ENCODE measurements around the gene SAXO2.
"Not testable (repeated sequence)": the region's sequence is repeated elsewhere in the genome, so short reads cannot be mapped to it uniquely, and the experiment has no call there.

SAXO2 gene

DNA sequence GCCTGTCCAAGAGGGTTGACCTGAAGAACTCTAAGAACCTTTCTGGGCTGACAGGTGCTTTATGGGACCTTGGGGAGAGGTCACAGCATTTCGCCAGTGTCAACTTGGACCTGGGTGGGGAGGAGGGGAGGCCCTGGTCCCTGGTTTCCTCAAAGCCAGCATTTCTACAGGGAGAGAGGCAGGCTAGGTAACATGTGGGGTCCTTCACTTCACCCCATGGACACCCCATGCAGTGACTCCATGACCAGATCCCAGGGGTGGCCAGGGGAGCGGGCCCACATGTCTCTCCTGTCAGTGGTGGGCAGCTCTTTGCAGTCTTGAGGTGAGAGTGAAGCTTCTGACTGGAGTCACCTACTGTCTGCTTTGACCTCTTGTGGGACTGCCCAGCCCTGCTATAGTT, 50.8 kb downstream of the SAXO2 start:
- in situ Hi-C loops (cut with HindIII; ENCODE audit: low sequenced_read_pairs) = no loop called here

DNA sequence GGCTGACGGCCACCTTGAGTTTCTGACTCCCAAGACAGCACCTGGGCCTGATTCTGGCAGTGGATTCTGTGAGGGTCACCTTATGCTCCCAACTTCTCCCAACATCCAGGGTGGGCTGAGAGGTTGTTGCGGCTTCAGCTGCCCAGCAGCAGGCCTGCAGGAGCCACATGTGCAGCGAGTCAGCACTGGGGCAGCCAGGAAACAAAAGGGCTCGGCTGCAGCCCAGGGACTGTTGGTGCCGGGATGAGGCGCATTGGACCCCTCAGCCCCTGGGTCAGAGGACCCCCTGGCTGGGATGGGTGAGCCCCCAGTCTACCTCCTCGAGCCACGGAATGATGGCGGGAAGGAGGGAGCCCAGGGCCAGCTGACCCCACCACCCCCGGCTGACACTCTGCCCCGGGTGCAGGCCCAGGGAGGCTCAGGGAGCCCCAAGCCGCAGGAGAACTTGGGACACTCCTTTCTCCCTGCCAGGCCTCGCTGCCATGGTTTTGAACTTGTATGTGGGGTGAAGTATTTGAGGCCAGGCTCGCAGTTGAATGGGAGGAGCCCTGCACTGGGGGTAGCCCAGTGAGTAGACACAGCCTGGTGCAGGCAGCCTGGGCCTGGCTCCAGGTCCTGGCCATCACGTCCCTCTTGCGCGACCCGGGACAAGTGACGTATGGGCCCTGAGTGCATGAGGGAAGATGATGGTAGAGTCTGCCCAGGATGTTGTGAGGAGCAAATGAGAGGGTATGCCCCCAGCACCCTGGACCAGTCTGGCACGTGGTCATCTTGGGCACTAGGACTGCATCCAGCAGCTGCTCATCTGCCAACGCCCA, 51.5 kb downstream of the SAXO2 start:
- in situ Hi-C loops (cut with HindIII; ENCODE audit: low sequenced_read_pairs) = not testable (repeated sequence)

DNA sequence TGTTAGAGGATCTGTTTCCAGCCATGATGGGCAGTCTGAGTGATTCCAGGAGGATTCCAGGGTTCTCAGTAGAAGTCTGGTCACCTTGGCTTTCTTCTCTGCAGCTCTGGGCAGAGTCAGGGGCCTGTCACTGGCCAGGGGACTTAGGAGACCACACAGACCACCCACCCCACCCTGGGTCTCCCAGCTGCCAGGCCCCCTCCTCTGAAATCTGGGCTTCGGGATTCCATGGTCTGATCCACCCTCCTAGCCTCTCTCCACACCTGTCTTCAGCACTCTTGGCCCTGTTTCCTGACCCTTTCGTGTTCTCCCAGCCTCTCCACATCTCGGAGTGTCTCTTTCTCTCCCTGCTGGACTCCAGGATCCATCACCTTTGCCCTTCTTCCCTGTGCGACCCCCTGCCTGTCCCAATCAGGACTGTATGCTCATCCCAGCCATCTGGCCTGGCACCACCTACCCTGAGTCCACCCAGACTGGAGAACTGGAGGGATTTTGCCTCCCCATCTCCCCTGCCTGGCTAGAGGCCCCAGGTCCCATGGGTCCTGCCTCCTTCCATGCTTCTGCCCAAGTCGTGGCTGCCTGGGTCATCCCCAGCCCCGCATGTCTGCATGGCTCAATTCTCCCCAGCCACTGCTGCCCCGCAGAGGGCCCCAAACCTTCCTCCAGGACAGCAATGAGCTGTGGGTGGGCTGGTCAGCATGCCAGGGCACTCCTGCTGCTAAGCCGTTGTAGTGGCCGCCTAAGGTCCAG, 52.3 kb downstream of the SAXO2 start:
- in situ Hi-C loops (cut with HindIII; ENCODE audit: low sequenced_read_pairs) = no loop called here

DNA sequence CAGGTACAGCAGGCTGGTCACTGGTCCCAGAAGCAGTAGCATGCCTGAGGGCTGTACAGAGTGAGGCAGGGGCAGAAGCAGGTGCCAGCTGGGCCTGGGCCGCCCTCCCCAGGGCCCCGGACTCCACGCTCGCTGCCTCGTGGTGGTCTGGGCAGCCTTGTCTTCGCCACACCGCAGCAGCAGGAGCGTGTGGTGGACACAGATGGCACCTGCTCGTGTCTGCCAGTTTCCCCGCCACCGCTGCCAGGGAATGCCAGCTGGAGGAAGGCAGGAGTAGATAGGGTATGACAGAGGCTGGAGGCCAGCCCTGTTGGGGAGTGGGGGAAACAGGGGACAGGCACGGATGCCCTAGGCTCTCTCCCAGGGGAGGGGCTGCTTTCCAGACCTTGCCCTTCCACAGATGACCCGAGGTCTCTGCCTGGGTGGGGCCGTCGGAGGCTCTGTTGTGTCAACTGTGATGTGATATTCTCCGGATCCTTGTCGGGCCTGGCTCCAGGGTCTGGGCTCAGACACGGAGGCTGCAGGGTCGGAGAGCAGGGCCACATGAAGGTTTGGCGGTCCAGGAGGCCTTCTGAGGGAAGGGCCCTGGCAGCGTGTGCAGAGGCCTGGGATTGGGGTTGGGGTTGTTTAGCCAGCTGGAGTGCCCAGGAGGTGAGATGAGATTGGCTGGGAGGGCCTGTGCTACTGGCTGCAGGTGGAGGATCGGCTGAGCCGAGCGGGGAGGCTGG, 53.1 kb downstream of the SAXO2 start:
- in situ Hi-C loops (cut with HindIII; ENCODE audit: low sequenced_read_pairs) = no loop called here

DNA sequence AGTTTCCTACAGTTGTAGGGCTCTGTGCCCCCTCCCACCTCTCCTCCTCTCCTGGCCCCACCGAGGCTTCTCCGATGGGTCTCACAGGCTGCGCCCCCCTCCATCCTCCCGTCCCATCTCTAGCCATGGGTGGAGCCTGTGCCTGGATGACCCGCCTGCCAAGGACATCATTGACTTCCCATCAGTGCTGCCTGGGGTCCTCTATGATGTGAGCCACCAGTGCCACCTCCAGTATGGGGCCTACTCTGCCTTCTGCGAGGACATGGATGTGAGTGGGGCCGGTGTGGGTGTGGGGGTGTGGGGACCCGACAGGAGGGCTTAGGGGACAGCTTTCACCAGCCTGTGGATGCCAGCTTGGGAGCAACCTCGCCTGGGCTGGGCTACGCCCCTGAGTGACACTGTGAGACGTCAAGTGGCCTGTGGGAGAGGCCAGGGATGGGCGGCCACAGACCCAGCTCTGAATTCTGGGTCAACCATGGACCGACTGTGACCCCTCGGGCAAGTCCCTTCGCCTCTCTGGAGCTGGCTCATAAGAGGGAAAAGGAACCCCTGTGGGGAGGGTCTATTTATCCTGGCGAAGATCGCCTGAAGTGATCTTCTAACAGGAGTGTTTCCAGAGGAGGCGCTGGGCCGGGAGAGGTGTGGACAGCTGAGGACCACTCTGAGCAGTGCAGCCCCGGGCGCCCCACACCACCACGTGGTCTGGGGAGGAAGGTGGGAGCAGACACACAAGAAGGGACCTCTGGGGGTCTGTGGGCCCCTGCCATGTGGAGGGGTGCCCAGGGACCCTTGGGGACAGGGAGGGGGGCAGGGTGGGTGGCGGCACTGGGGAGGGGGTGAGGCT, 53.9 kb downstream of the SAXO2 start:
- in situ Hi-C loops (cut with HindIII; ENCODE audit: low sequenced_read_pairs) = not testable (repeated sequence)

DNA sequence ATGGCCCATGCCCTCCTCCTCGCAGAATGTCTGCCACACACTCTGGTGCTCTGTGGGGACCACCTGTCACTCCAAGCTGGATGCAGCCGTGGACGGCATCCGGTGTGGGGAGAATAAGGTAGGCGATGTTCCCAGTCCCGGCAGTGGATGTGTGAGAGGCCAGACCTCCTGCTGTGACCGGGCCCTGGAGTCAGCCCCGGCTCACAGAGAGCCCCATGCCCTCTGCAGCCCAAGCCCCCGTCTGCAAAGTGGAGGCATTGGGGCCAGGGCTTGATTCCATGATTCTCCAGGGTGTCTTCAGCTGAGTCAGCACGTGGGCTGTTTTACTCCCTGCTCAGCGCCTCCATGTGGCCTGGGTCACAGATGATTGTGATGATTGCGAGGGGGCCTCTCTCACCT, 54.5 kb downstream of the SAXO2 start:
- in situ Hi-C loops (cut with HindIII; ENCODE audit: low sequenced_read_pairs) = no loop called here

DNA sequence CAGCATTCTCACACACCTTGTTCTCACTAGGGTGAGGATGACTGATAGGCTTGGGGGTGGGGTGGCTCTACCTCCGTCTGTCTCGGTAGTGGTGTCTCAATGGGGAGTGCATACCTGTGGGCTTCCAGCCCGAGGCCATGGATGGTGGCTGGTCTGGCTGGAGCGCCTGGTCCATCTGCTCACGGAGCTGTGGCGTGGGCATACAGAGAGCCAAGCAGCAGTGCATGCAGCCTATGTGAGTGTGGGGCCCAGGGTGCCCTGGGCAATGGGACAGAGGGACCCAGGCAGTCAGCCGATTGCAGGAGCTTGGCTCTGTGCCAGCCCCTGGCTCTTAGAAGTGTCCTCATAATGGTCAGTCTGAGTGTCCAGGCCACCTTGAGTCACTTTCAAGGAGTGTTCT, 54.9 kb downstream of the SAXO2 start:
- in situ Hi-C loops (cut with HindIII; ENCODE audit: low sequenced_read_pairs) = not testable (repeated sequence)

DNA sequence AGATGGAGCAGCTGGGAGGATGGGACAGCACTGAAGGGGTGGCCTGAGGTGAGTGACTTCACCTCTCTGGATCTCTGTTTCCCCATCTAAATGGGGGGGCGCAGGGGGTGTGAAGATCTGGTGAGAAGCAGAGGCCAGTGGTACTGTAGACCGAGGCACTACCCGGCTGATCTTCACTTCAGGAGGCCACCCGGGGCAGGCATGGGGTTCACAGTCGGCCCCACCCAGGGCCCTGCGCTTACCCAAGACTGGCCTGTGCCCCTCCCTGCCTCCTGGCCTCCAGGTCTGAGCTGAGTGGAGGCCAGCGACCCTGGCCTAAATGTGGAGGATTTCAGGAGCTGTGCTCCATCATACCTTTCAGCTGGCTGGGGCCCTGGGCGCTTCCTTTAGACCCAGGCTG, 55.7 kb downstream of the SAXO2 start:
- in situ Hi-C loops (cut with HindIII; ENCODE audit: low sequenced_read_pairs) = not testable (repeated sequence)

DNA sequence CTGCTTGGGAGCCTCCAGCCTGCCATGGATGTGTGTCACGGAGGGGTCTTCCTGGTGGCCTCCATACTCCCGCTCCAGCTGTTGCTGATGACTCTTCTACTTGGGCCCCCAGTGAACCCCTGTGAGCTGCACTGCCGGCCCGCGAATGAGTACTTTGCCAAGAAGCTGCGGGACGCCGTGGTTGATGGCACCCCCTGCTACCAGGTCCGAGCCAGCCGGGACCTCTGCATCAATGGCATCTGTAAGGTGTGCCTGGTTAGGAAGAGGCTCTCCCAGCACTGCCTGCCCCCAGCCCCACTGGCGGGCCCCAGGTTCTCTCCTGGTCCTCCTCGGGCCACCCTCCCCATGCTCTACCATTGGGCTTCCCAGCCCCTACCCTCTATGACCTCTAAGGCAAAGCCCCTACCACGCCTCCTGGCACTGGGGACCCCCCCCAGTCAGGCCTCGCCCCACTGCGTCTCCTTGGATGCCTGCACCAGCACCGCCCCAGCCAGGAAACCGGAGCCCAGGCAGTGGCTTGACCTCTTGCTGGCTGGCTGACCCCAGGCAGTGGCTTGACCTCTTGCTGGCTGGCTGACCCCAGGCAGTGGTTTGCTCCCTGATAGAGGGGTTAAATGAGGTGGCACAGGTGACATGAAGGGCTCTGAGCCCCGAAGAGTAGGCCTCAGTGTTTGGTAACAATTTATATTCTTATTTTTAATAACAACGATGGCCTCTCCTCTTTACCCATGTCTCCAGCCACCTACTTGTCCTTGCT, 57.1 kb downstream of the SAXO2 start:
- in situ Hi-C loops (cut with HindIII; ENCODE audit: low sequenced_read_pairs) = not testable (repeated sequence)

DNA sequence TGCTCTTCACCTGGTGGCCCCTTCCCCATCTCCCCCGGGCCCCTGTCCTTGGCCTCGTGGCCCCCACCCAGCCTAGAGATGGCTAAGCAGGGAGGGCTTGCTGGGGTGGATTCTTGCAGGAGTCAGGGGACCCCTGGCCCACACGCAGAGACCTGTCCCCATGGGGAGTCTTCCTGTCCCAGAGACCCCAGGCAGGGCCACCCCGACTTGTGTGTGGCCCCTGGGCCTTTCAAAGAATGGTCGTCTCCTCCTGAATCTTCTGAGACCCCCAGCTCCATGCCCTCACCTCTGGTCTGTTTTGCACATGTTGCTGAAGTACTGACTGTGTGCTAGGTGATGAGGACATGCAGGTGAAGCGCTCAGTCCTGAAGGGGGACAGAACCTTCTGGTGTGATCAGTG, 58.2 kb downstream of the SAXO2 start:
- in situ Hi-C loops (cut with HindIII; ENCODE audit: low sequenced_read_pairs) = not testable (repeated sequence)

DNA sequence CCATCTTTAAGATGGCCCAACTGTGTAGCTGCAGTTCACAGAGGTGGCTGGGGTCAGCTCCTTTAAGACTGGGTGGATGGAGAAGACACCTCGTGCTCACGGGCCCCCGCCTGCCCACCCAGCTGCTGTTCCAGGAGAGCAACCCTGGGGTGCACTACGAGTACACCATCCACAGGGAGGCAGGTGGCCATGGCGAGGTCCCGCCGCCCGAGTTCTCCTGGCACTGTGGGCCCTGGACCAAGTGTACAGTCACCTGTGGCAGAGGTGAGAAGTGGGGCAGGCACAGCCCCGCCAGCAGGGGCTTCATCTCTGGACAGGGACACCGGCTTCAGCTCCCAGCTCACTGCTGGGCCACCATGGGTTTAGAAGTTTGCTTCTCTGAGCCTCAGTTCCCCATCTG, 59.9 kb downstream of the SAXO2 start:
- in situ Hi-C loops (cut with HindIII; ENCODE audit: low sequenced_read_pairs) = not testable (repeated sequence)

DNA sequence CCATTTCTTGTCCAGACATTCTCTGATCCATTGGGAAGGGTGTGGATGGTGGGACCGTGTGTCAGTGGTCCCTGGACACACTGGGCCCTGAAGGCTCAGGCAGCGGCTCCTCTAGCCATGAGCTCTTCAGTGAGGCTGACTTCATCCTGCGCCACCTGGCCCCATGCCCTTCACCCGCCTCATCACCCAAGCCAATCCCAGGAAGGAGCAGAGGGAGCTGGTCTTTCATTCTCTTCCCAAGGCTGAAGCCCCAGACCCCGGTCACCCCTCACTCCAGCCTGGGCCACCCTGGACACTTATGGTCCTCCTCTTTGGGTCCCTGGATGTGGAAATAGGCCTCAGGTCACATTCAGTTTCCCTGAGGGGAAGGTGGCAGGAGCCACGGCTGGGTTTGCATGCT, 62.2 kb downstream of the SAXO2 start:
- in situ Hi-C loops (cut with HindIII; ENCODE audit: low sequenced_read_pairs) = not testable (repeated sequence)

DNA sequence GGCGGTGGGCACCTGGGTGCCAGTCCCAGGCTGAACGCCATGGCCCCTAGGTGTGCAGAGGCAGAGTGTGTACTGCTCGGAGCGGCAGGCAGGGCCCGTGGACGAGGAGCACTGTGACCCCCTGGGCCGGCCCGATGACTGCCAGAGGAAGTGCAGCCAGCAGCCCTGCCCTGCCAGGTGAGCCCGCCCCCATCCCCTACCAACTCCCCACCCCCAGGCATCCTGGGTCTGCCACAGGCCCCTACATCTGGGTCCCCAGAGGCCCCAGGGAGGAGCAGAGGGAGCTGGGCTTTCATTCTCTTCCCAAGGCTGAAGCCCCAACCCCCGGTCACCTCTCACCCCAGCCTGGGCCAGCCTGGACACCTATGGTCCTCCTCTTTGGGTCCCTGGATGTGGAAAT, 63.0 kb downstream of the SAXO2 start:
- in situ Hi-C loops (cut with HindIII; ENCODE audit: low sequenced_read_pairs) = not testable (repeated sequence)

DNA sequence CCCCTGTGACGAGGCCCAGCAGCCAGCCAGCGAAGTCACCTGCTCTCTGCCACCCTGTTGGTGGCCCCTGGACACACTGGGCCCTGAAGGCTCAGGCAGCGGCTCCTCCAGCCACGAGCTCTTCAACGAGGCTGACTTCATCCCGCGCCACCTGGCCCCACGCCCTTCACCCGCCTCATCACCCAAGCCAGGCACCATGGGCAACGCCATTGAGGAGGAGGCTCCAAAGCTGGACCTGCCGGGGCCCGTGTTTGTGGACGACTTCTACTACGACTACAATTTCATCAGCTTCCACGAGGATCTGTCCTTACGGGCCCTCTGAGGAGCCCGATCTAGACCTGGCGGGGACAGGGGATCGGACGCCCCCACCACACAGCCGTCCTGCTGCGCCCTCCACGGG, 64.3 kb downstream of the SAXO2 start:
- in situ Hi-C loops (cut with HindIII; ENCODE audit: low sequenced_read_pairs) = not testable (repeated sequence)

DNA sequence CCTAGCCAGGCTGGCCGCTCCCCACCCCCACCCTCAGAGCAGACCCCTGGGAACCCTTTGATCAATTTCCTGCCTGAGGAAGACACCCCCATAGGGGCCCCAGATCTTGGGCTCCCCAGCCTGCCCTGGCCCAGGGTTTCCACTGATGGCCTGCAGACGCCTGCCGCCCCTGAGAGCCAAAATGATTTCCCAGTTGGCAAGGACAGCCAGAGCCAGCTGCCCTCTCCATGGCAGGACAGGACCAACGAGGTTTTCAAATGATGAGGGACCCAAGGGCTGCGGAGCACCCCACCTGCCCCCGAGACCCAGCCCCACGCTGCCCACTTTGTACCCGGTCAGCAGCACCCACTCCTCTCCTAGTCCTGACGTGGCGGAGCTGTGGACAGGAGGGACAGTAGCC, 64.8 kb downstream of the SAXO2 start:
- in situ Hi-C loops (cut with HindIII; ENCODE audit: low sequenced_read_pairs) = not testable (repeated sequence)

DNA sequence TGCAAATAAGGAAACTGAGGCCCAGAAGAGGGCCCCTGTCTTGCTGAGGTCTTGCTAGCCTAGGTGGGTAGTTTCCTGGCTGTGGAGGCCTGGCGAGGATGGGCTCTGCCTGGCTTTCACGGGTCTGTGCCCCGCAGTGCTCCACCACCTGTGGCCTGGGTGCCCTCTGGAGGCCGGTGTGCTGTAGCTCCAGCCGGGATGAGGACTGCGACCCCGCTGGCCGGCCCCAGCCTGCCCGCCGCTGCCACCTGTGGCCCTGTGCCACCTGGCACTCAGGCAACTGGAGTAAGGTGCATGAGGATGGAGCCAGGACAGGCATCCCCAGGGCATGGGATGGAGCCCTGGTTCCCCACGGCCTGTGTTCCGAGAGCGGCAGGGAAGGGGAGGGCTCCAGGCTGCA, 66.4 kb downstream of the SAXO2 start:
- in situ Hi-C loops (cut with HindIII; ENCODE audit: low sequenced_read_pairs) = not testable (repeated sequence)

DNA sequence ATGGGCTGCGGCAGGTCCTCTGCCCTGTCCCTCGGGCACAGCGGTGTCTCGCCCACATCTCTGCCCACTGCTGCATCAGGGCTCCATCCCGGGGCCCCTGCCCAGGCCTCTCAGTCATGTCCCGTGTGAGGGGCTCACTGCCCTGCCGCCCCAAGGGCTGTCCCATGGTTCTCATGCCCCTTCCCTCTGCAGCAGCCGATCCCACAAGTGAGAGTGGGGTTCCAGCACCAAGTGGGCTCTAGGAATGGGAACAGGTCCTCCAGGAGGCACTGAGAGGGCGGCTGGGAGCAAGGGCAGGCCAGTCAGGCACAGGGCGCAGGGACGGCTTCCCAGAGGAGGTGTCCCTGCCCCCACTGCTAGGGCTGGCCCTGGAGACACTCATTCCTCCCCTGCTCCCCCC, 68.3 kb downstream of the SAXO2 start:
- in situ Hi-C loops (cut with HindIII; ENCODE audit: low sequenced_read_pairs) = not testable (repeated sequence)

DNA sequence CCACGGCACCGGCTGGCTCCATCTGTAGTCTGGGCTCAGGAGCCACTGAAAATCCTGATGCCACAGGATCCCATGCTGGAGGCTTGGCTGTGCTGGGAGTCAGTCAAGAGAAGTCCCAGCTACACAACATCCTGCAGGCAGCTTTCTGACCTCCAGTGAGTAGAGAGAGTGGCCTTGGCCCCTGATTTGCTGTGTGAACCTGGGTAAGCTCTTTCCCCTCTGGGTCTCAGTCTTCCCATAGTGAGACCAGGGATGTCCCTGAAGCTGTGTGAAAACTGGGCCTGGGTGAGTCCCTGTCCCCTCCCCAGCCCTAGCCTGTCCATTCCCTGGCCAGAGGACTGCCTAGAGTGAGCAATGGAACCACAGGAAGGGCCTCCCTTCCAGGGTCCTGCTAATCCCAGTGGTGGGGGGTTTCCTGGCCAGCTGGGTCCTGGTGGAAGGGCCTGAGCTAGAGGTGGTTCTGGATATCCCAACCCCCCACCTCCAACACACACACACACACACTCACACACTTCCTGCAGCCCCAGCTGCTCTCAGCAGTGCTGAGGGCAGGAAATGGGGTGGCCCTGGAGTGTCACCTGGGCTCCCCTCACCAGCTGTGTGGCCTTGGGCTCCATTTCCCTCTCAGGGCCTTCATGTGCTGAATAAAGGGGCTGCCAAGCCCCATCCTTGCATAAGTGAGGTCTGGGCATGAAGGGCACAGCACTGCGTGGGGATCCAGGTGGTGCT, 69.1 kb downstream of the SAXO2 start:
- in situ Hi-C loops (cut with HindIII; ENCODE audit: low sequenced_read_pairs) = not testable (repeated sequence)
